Gastrocnemius medialis (tissue), 4 donors: ENCODE data around the gene SGIP1.

Experiments
- CTCF ChIP-seq, 5 experiments: fragments of 450-650 bp in 3 of 5; fragments of 200-600 bp in 2 of 5; sonication (generic) in 2 of 5; IDR thresholded peaks in 4 of 5; conservative IDR thresholded peaks in 1 of 5; 1 replicate in 4 of 5; 2 replicates in 1 of 5; pipeline ENCODE4 v1.5.1; 2016 to 2019; ENCODE audit warnings: antibody characterized with exemption in 5 of 5, mild to moderate bottlenecking in 3 of 5, moderate library complexity in 3 of 5
- POLR2A ChIP-seq, 2 donors: fragments of 450-650 bp; IDR thresholded peaks; one replicate each; pipeline ENCODE4 v1.6.1; 2017; ENCODE audit warnings: antibody characterized with exemption in 2 of 2, mild to moderate bottlenecking in 2 of 2, moderate library complexity in 2 of 2

- TF ChIP-seq CTCF (IDR thresholded peaks at IDR 0.05 in 4 of 5, conservative IDR thresholded peaks at IDR 0.05 in 1 of 5) (no peak), POLR2A (IDR thresholded peaks at IDR 0.05) (no peak)
Measured at GRCh38 chr1:66758241-66758755, 224.3 kb downstream of the SGIP1 start.
